Nephron progenitor cell (in vitro differentiated cells): ENCODE data around the gene TNNT3.

Experiments used
- DNase-seq: peaks from one replicate; pipeline ENCODE4 v3.0.0; 2021
- H3K27ac Mint-ChIP-seq: 2 replicates; pipeline ENCODE4 v1.8.0; 2021; ENCODE audit warnings: mild to moderate bottlenecking, moderate library complexity, mixed read lengths
- H3K27me3 Mint-ChIP-seq: 2 replicates; pipeline ENCODE4 v1.8.0; 2021; ENCODE audit warnings: mild to moderate bottlenecking, low read depth, mixed read lengths; ENCODE audit not compliant: poor library complexity
- H3K36me3 Mint-ChIP-seq: 2 replicates; pipeline ENCODE4 v1.8.0; 2021; ENCODE audit warnings: low read depth, mixed read lengths
- H3K4me1 Mint-ChIP-seq: 2 replicates; pipeline ENCODE4 v1.8.0; 2021; ENCODE audit warnings: mixed read lengths
- H3K4me3 Mint-ChIP-seq: 2 replicates; pipeline ENCODE4 v1.8.0; 2021; ENCODE audit warnings: mild to moderate bottlenecking, moderate library complexity, mixed read lengths
- H3K9me3 Mint-ChIP-seq: 2 replicates; pipeline ENCODE4 v1.8.0; 2021; ENCODE audit warnings: mild to moderate bottlenecking, moderate library complexity, mixed read lengths
- CTCF ChIP-seq: fragments of 200-600 bp; sonication (generic); IDR thresholded peaks from 2 replicates; pipeline ENCODE4 v1.5.0; 2021; ENCODE audit warnings: antibody characterized with exemption

Gene TNNT3

GRCh38 chr11:1931341-1932104, 12.0 kb downstream of the TNNT3 start:
- H3K4me3 Mint-ChIP-seq, result peak overlapping the region; percentile 9
- no peaks in the 10 kb centered on the region for H3K36me3 Mint-ChIP-seq
- peaks cover 44% of the 10 kb centered on the region for H3K4me1 Mint-ChIP-seq
- H3K27me3 Mint-ChIP-seq, result peaks cover 3% of the 10 kb centered on the region
- DNase-seq, result no peak
- TF ChIP-seq CTCF, result no peak
- H3K27ac Mint-ChIP-seq, result peak overlapping the region; percentile 3
- H3K9me3 Mint-ChIP-seq, result no peaks in the 10 kb centered on the region

- Mint-ChIP-seq H3K9me3 (no peaks in the 10 kb centered on the region), H3K36me3 (no peaks in the 10 kb centered on the region), H3K4me1 (peaks cover 41% of the 10 kb centered on the region), H3K27ac (peak overlapping the region; percentile 3), H3K4me3 (peak overlapping the region; percentile 9), H3K27me3 (peaks cover 3% of the 10 kb centered on the region)
- DNase-seq, result no peak
- no peak for TF ChIP-seq CTCF
These were observed 12.6 kb downstream of the TNNT3 start for GRCh38 chr11:1932105-1932480.

- H3K9me3 Mint-ChIP-seq, result no peaks in the 10 kb centered on the region
- H3K4me1 Mint-ChIP-seq, result peaks cover 41% of the 10 kb centered on the region
- peaks cover 3% of the 10 kb centered on the region for H3K27me3 Mint-ChIP-seq
- H3K4me3 Mint-ChIP-seq, result no peak overlapping the region
- TF ChIP-seq CTCF, result no peak
- H3K36me3 Mint-ChIP-seq, result no peaks in the 10 kb centered on the region
- H3K27ac Mint-ChIP-seq, result no peak overlapping the region
- DNase-seq, result no peak
These were observed 13.2 kb downstream of the TNNT3 start for GRCh38 chr11:1932681-1933080.

- Mint-ChIP-seq H3K4me1 (peaks cover 46% of the 10 kb centered on the region), H3K4me3 (no peak overlapping the region), H3K27me3 (peaks cover 3% of the 10 kb centered on the region), H3K36me3 (no peaks in the 10 kb centered on the region), H3K9me3 (no peaks in the 10 kb centered on the region), H3K27ac (no peak overlapping the region)
- no peak for TF ChIP-seq CTCF
- DNase-seq, result no peak
These were observed 14.2 kb downstream of the TNNT3 start for GRCh38 chr11:1933416-1934334.

GRCh38 chr11:1934335-1935155, 15.0 kb downstream of the TNNT3 start:
- DNase-seq, result peak; percentile 1
- Mint-ChIP-seq H3K27me3 (peaks cover 3% of the 10 kb centered on the region), H3K4me1 (peaks cover 53% of the 10 kb centered on the region), H3K9me3 (no peaks in the 10 kb centered on the region), H3K27ac (no peak overlapping the region), H3K36me3 (no peaks in the 10 kb centered on the region), H3K4me3 (no peak overlapping the region)
- no peak for TF ChIP-seq CTCF
